K562 (cell line): ENCODE measurements around the gene NKAPL. TPM values are rescaled to one million over a fixed set of nuclear protein-coding genes. Genes with fewer than 3 reads are reported as not detected.

Source experiments
- ATAC-seq: fragments of 200-7000 bp; cut with Tn5 transposase; 3 replicates; pipeline ENCODE4 v1.9.1; 2020; ENCODE audit warnings: moderate library complexity
- BruUV-seq: library from RNA; stranded (reverse); fragments of 400-500 nt; replicated peaks from 2 replicates; lab custom pipeline; 2021; lab: Mats Ljungman, UMichigan
- CTCF ChIA-PET: fragments of 300-600 bp; formaldehyde crosslinking; extraction: SDS; loops from one replicate; lab custom pipeline; 2021; ENCODE audit warnings: low intra/inter-chr PET ratio; lab: Yijun Ruan, JAX
- POLR2A ChIA-PET: fragments of 300-600, 350-650 bp; sonication (Branson Sonifier 250); formaldehyde crosslinking; extraction: SDS; loops from one replicate; lab custom pipeline; 2021; ENCODE audit warnings: antibody characterized with exemption, inconsistent platforms; lab: Yijun Ruan, JAX
- DNase-seq, 4 experiments: peaks; one replicate each; pipeline versions ENCODE4 v3.0.0 to v3.0.0-alpha.2; 2011 to 2018; ENCODE audit warnings: low spot score in 3 of 4, mixed read lengths in 3 of 4; ENCODE audit errors: extremely low read depth in 1 of 4
- FAIRE-seq: peaks from 2 replicates; lab custom pipeline; 2011; peaks lifted over from hg19 to GRCh38; lab: Jason Lieb, UNC
- H2AFZ ChIP-seq: 2 replicates; pipeline ENCODE4 v1.6.0; 2011; ENCODE audit warnings: low read depth, low read length, control low read depth, inconsistent platforms
- H3K27ac ChIP-seq: fragments of 200-600 bp; 3 replicates; pipeline ENCODE4 v1.8.0; 2011; ENCODE audit warnings: low read depth, mild to moderate bottlenecking, control low read depth, inconsistent platforms, low read length, moderate library complexity, mixed read lengths; ENCODE audit errors: extremely low read depth
- H3K27me3 ChIP-seq, 2 experiments: fragments of 300-600 bp in 1 of 2; 2 replicates in 1 of 2; 3 replicates in 1 of 2; pipeline versions ENCODE4 v1.6.0 to v1.8.0; 2011; ENCODE audit warnings: inconsistent platforms in 2 of 2, low read length in 2 of 2, mild to moderate bottlenecking in 1 of 2, mixed read lengths in 1 of 2, moderate library complexity in 1 of 2; ENCODE audit not compliant: control insufficient read depth in 2 of 2, insufficient read depth in 2 of 2
- H3K36me3 ChIP-seq: fragments of 300-600 bp; 3 replicates; pipeline ENCODE4 v1.8.0; 2011; ENCODE audit warnings: mild to moderate bottlenecking, low read length, inconsistent platforms; ENCODE audit not compliant: control insufficient read depth, insufficient read depth
- H3K4me1 ChIP-seq, 2 experiments: fragments of 200-600 bp in 1 of 2; replicated peaks in 1 of 2; 2 replicates in 1 of 2; 3 replicates in 1 of 2; pipeline versions ENCODE4 v1.5.1 to v1.8.0; 2011; ENCODE audit warnings: inconsistent platforms in 2 of 2, low read length in 2 of 2, mild to moderate bottlenecking in 1 of 2, mixed read lengths in 1 of 2, moderate library complexity in 1 of 2; ENCODE audit not compliant: control insufficient read depth in 2 of 2, insufficient read depth in 2 of 2
- H3K4me2 ChIP-seq: 2 replicates; pipeline ENCODE4 v1.6.1; 2011; ENCODE audit warnings: low read length, control low read depth, inconsistent platforms, mixed read lengths; ENCODE audit not compliant: insufficient read depth
- H3K4me3 ChIP-seq: fragments of 200-600 bp; sonication (generic), shearing (Covaris generic); 2 replicates; pipeline ENCODE4 v1.5.1; 2016; ENCODE audit warnings: control low read depth, inconsistent platforms
- H3K79me2 ChIP-seq: fragments of 200-600 bp; 3 replicates; pipeline ENCODE4 v1.8.0; 2011; ENCODE audit warnings: low read length, inconsistent platforms; ENCODE audit not compliant: control insufficient read depth, insufficient read depth
- H3K9ac ChIP-seq, 2 experiments: 2 replicates each; pipeline versions ENCODE4 v1.6.0 to v1.6.1; 2011; ENCODE audit warnings: low read depth in 2 of 2, low read length in 2 of 2, control low read depth in 1 of 2, inconsistent platforms in 1 of 2, mild to moderate bottlenecking in 1 of 2, mixed read lengths in 1 of 2; ENCODE audit not compliant: insufficient read depth in 1 of 2
- H3K9me1 ChIP-seq: one replicate; pipeline ENCODE4 v1.6.0; 2011; ENCODE audit warnings: inconsistent platforms, mild to moderate bottlenecking, low read length, moderate library complexity; ENCODE audit not compliant: control insufficient read depth, insufficient read depth
- H3K9me3 ChIP-seq: replicated peaks from 2 replicates; pipeline ENCODE4 v1.5.1; 2011; ENCODE audit warnings: low read depth, low read length, inconsistent platforms; ENCODE audit not compliant: control insufficient read depth, insufficient read depth
- H4K20me1 ChIP-seq: replicated peaks from 2 replicates; pipeline ENCODE4 v1.6.1; 2011; ENCODE audit warnings: low read length, inconsistent platforms, mixed read lengths; ENCODE audit not compliant: control insufficient read depth, insufficient read depth
- ATF3 ChIP-seq, 2 experiments: fragments of 450-650 bp in 1 of 2; sonication (generic) in 1 of 2; formaldehyde crosslinking in 1 of 2; IDR thresholded peaks in 1 of 2; conservative IDR thresholded peaks in 1 of 2; 2 replicates each; pipeline versions ENCODE4 v1.6.1 to v1.8.1; 2016 to 2023; ENCODE audit warnings: mild to moderate bottlenecking in 2 of 2, moderate library complexity in 2 of 2, inconsistent platforms in 1 of 2, missing genetic modification reagents in 1 of 2
- CEBPB ChIP-seq: fragments of 450-650 bp; IDR thresholded peaks from 2 replicates; pipeline ENCODE4 v1.6.1; 2016; ENCODE audit warnings: missing genetic modification characterization, missing compliant biosample characterization
- CEBPG ChIP-seq, 3 experiments: fragments of 200-800 bp in 1 of 3; sonication (Bioruptor generic) in 1 of 3; sonication (generic) in 1 of 3; formaldehyde crosslinking in 1 of 3; IDR thresholded peaks in 2 of 3; conservative IDR thresholded peaks in 1 of 3; 2 replicates each; pipeline versions ENCODE4 v1.6.1 to v1.8.0; 2016 to 2022; ENCODE audit warnings: missing compliant biosample characterization in 2 of 3, missing genetic modification characterization in 2 of 3, mild to moderate bottlenecking in 1 of 3, missing genetic modification reagents in 1 of 3
- DNMT1 ChIP-seq: fragments of 450-650 bp; IDR thresholded peaks from 2 replicates; pipeline ENCODE4 v1.6.1; 2016; ENCODE audit warnings: antibody characterized with exemption, mild to moderate bottlenecking
- TBP ChIP-seq: optimal IDR thresholded peaks from 2 replicates; pipeline ENCODE3; 2011; ENCODE audit warnings: low read depth, low read length, improper control_type of control experiment
- VEZF1 ChIP-seq: fragments of 200-800 bp; sonication (Bioruptor generic); IDR thresholded peaks from 2 replicates; pipeline ENCODE4 v1.6.1; 2017; ENCODE audit warnings: missing genetic modification characterization, missing compliant biosample characterization
- ZNF316 ChIP-seq: fragments of 450-650 bp; IDR thresholded peaks from 2 replicates; pipeline ENCODE4 v1.6.1; 2016
- ZSCAN32 ChIP-seq: fragments of 450-650 bp; formaldehyde crosslinking; IDR thresholded peaks from 2 replicates; pipeline ENCODE4 v1.4.0; 2020; ENCODE audit warnings: mild to moderate bottlenecking, moderate library complexity
- WGBS: fragments of 100-300 bp; shearing (Covaris generic); methylation state at CpG from one replicate; pipeline ENCODE4 v1.1.6; 2016; ENCODE audit warnings: low coverage, mixed read lengths; ENCODE audit not compliant: insufficient coverage; ENCODE audit errors: missing lambda C conversion rate; 5-methylcytosine and 5-hydroxymethylcytosine counted together
- in situ Hi-C: fragments of 300-500 bp; cut with MboI; formaldehyde crosslinking; loops from 4 replicates; pipeline ENCODE4 v1.15.0; 2018; ENCODE audit warnings: inconsistent platforms, mixed read lengths
- intact Hi-C: fragments of 100-400 bp; cut with micrococcal nuclease; formaldehyde crosslinking; loops from 2 replicates; pipeline ENCODE4 v1.14.2; 2022
- polyA plus RNA-seq, 8 experiments: library from polyadenylated mRNA; depleted of rRNA in 4 of 8; stranded (reverse) in 5 of 8; unstranded in 3 of 8; fragments of >200 nt; fragmentation: Nextera tagmentation in 2 of 8; fragmentation: Illumina TruSeq in 1 of 8; extraction: Ambion mirVana in 2 of 8; extraction: Trizol in 1 of 8; gene quantifications; 2 replicates each; pipeline versions ENCODE4 v1.2.1 to v1.2.3, GENCODE V29; 2011 to 2014; ENCODE audit warnings: inconsistent platforms in 1 of 8, missing spikeins in 1 of 8
- total RNA-seq, 7 experiments: library from RNA; depleted of rRNA in 6 of 7; stranded (reverse); fragments of >200 nt in 6 of 7; fragmentation: Illumina TruSeq in 2 of 7; extraction: Trizol in 2 of 7; gene quantifications; 2 replicates each; pipeline versions ENCODE4 v1.2.1 to v1.2.3, GENCODE V29; 2011 to 2021; ENCODE audit warnings: low replicate concordance in 1 of 7

NKAPL gene
- total and polyA plus RNA-seq, 9 of the 15 experiments (the other 6 are each of a cell fraction or from before 2014, with no cell fraction given) = not detected

- no peak overlapping the region for H3K4me2 ChIP-seq
- in situ Hi-C loops (no loop called here), intact Hi-C loops (no loop called here)
- no peak overlapping the region for H3K9ac ChIP-seq
- no peak overlapping the region for H2AFZ ChIP-seq
- no TSS peak for BruUV-seq
- TF ChIP-seq ZSCAN32 (CRISPR knock-in tag) (no peak), DNMT1 (no peak)
- H3K4me1 ChIP-seq = no peaks in the 10 kb centered on the region; a peak in 2 of 5 replicates
- no peak overlapping the region for H3K27ac ChIP-seq
- H4K20me1 ChIP-seq = no peaks in the 10 kb centered on the region
- DNase-seq = no peak
- no peaks in the 10 kb centered on the region for H3K9me3 ChIP-seq
- ATAC-seq = no peak
- H3K36me3 ChIP-seq = peaks cover 54% of the 10 kb centered on the region
- H3K79me2 ChIP-seq = peaks cover 3% of the 10 kb centered on the region; the same call in 2 of the 3 replicates
- no peak for FAIRE-seq
- H3K27me3 ChIP-seq = no peaks in the 10 kb centered on the region
- no peaks in the 10 kb centered on the region for H3K9me1 ChIP-seq
- ChIA-PET CTCF (no interaction called here), POLR2A (interaction anchor here (0.6 to 2.0 kb wide), 7 partner anchors 8 to 133 kb away, joined by 3 to 6 read pairs (median 3); partner anchors contain the start of genes ZKSCAN8 and ZSCAN26)
- H3K4me3 ChIP-seq = no peak overlapping the region
Observed at GRCh38 chr6:28274888-28275287, 15.8 kb downstream of the NKAPL start.

- Histone ChIP-seq H3K4me2 (no peak overlapping the region), H3K9ac (no peak overlapping the region), H3K79me2 (peaks cover 12% of the 10 kb centered on the region), H4K20me1 (no peaks in the 10 kb centered on the region), H3K27ac (no peak overlapping the region), H3K4me1 (peaks cover 4 to 7% of the 10 kb centered on the region in 2 experiments; a peak in 1 of 5 replicates), H3K9me3 (peaks cover 2% of the 10 kb centered on the region; the same call in 1 of the 2 replicates), H2AFZ (no peak overlapping the region), H3K4me3 (no peak overlapping the region), H3K9me1 (no peaks in the 10 kb centered on the region), H3K36me3 (peaks cover 44% of the 10 kb centered on the region), H3K27me3 (no peaks in the 10 kb centered on the region)
- no peak for FAIRE-seq
- BruUV-seq = no TSS peak
- in situ Hi-C loops (no loop called here), intact Hi-C loops (no loop called here)
- no peak for DNase-seq
- ChIA-PET CTCF (no interaction called here), POLR2A (interaction anchor here (0.9 to 5.4 kb wide), 4 partner anchors 9 to 78 kb away, joined by 3 to 61 read pairs (median 4); partner anchors contain the start of gene ZSCAN26)
- TF ChIP-seq CEBPG (CRISPR knock-in tag; IDR thresholded peaks at IDR 0.05) (no peak), CEBPG (tag; conservative IDR thresholded peaks at IDR 0.05 in 1 of 2, IDR thresholded peaks at IDR 0.05 in 1 of 2) (peak; percentile 65 to 78; a peak in 3 of 4 replicates), ZNF316 (no peak), CEBPB (tag) (0 out of 2 replicates have a peak, but pooled peaks have one; percentile 38), VEZF1 (CRISPR knock-in tag) (no peak), TBP (no peak), ATF3 (IDR thresholded peaks at IDR 0.05) (peak; percentile 84), ATF3 (CRISPR knock-in tag; conservative IDR thresholded peaks at IDR 0.05) (no peak)
- WGBS = 28% methylated on average over 3 of the region's 3 CpGs
- no peak for ATAC-seq
Observed at GRCh38 chr6:28277746-28278145, 18.6 kb downstream of the NKAPL start.
